ENCODE measurements around the gene GFOD1.

- TF ChIP-seq CTCF (IDR thresholded peaks at IDR 0.05; ENCODE audit: low read depth, low read length, poor library complexity, severe bottlenecking) (no peak), EZH2phosphoT487 (IDR thresholded peaks at IDR 0.05; ENCODE audit: borderline replicate concordance, low read length) (no peak)
Measured at GRCh38 chr6:13496513-13497190, 9.3 kb upstream of the GFOD1 start.
